A549 (cell line): ENCODE measurements around the gene KRT71.

Experiments
- MYC ChIP-seq: IDR thresholded peaks from 2 replicates; pipeline ENCODE4 v1.6.1; 2012; ENCODE audit warnings: mild to moderate bottlenecking, inconsistent platforms, low read length, improper control_type of control experiment, borderline replicate concordance
- POLR2A ChIP-seq: IDR thresholded peaks from 2 replicates; pipeline ENCODE4 v1.6.1; 2012; ENCODE audit warnings: mild to moderate bottlenecking, low read length
- TF ChIP-seq, protein P1 (sequence below): fragments of >200 bp; sonication (Bioruptor Twin); formaldehyde crosslinking; IDR thresholded peaks from 3 replicates; pipeline ENCODE4 v1.6.1; 2016
- TF ChIP-seq, protein P2 (sequence below): fragments of 450-650 bp; IDR thresholded peaks from 2 replicates; pipeline ENCODE4 v1.6.1; 2014; ENCODE audit warnings: antibody characterized with exemption

DNA sequence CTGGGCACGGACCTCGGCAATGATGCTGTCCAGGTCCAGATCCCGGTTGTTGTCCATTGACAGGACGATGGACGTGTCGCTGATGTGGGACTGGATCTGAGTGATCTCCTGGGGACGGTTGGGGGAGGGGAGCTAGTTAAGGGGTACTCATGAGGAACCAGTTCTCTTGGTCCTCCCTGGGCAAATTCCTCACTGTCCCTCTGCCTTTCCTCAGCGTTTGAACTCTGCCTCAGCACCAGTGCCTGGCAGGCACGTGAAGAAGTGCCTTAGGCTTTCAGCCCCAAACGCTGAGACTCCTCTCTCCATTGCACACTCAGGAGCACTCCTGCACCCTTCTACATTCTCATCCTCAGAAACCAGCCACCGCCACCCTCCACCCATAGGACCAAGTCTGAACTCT is 38.6 kb upstream of the KRT71 start:
- TF ChIP-seq, protein P1, sequence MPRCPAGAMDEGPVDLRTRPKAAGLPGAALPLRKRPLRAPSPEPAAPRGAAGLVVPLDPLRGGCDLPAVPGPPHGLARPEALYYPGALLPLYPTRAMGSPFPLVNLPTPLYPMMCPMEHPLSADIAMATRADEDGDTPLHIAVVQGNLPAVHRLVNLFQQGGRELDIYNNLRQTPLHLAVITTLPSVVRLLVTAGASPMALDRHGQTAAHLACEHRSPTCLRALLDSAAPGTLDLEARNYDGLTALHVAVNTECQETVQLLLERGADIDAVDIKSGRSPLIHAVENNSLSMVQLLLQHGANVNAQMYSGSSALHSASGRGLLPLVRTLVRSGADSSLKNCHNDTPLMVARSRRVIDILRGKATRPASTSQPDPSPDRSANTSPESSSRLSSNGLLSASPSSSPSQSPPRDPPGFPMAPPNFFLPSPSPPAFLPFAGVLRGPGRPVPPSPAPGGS, result no peak
- TF ChIP-seq POLR2A (no peak; the same call in 1 of the 2 replicates), MYC (no peak)
- TF ChIP-seq, protein P2, sequence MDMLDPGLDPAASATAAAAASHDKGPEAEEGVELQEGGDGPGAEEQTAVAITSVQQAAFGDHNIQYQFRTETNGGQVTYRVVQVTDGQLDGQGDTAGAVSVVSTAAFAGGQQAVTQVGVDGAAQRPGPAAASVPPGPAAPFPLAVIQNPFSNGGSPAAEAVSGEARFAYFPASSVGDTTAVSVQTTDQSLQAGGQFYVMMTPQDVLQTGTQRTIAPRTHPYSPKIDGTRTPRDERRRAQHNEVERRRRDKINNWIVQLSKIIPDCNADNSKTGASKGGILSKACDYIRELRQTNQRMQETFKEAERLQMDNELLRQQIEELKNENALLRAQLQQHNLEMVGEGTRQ, result no peak
